NCI-H748 (cell line): Measurements from ENCODE around the gene LRCH2.
"Not testable (repeated sequence)": the region's sequence is repeated elsewhere in the genome, so short reads cannot be mapped to it uniquely, and the experiment has no call there.

ENCODE experiments used
- DNase-seq: peaks from one replicate; lab custom pipeline; 2025; ENCODE audit not compliant: unreplicated experiment; lab: John Stamatoyannopoulos, UW

LRCH2 gene, protein sequence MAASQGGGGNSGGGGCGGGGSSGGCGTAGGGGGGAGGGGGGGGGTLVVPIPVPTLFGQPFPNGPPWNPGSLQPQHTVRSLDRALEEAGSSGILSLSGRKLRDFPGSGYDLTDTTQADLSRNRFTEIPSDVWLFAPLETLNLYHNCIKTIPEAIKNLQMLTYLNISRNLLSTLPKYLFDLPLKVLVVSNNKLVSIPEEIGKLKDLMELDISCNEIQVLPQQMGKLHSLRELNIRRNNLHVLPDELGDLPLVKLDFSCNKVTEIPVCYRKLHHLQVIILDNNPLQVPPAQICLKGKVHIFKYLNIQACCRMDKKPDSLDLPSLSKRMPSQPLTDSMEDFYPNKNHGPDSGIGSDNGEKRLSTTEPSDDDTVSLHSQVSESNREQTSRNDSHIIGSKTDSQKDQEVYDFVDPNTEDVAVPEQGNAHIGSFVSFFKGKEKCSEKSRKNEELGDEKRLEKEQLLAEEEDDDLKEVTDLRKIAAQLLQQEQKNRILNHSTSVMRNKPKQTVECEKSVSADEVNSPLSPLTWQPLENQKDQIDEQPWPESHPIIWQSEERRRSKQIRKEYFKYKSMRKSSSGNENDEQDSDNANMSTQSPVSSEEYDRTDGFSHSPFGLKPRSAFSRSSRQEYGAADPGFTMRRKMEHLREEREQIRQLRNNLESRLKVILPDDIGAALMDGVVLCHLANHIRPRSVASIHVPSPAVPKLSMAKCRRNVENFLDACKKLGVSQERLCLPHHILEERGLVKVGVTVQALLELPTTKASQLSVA

DNA sequence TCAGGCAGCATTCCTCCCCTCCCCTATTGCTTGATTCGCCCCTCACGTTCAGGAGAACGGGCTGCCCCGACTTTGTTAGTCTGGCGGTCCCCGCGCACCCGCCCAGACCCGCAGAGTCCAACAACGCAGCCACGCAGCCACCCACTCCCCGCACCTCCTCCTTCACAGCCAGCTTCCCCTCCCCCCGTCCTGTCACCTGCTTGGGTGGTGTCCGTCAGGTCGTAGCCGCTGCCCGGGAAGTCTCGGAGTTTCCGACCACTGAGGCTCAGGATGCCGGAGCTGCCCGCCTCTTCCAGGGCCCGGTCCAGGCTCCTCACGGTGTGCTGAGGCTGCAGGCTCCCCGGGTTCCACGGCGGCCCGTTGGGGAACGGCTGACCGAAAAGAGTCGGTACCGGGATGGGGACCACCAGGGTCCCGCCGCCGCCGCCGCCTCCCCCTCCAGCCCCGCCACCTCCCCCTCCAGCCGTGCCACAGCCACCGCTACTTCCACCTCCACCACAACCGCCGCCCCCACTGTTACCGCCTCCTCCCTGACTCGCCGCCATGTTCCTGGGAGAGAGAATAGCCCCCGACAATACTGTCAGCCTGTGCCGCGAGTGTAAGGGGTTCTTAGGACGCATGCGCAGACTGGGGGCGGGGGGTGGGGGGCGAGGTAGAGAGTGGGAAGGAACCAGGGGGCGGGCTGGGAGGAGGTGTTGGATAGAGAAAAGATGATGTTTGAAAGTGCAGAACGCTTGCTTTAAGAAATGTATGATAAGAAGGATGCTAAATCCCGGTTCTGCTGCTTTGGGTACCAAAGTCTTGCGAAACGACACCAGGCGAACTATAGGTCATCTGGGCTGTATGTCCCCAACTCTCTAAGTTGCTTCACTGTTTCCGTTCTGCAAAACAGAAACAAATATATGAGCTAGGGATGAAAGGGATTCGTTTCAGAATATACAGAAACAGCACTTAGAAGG is at the start of gene LRCH2:
LRCH2 (minus strand) TSS at position 600 of the 959 bp plus-strand sequence; CDS start at position 545, 55 bp downstream.
- peak; percentile 66 for DNase-seq

DNA sequence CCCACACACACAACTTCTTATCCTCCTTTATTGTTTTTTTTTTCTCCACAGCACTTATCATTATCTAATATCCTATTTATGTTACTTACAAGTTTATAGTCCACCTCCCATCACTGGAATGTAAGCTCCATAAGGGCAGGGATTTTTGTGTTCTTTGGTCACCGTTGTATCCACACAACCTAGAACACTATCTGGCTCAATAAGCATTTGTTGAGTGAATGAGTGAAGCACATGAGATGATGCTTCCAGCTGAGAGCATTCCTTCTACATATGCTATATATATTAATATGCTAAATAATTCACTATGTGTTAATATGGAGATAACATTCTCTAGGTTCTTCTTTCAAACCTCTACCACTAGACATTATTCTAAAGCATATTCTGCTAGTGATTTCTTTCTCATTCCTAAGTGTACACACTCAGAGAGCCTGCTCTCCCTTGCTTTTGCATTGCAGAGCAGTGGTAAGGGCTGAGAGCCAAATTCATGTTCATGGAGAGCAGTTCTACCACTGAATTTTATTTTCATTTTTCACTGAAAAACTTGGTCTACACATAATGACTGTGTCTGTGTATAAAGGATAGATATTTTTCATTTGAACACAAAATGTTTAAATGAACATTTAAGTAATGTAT is 35.3 kb upstream of the LRCH2 start:
- no peak for DNase-seq

DNA sequence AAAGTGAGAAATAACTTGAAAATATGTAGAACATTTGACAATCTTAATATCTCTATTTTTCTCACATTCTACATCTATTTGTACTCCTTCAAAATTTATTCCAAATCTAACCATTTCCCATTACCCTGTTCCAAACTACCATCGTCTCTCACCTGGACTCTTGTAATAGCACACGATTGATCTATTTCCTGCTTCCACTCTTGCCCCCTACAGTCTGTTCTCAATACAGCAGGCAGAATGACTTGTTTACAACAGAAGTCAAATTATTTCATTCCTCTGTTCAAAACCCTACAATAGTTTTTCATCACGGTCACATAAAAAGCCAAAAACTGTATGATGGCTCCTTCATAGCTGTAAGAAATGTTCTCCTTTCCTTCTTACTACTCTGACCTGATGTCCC is 34.5 kb upstream of the LRCH2 start:
- DNase-seq = peak; percentile 22

DNA sequence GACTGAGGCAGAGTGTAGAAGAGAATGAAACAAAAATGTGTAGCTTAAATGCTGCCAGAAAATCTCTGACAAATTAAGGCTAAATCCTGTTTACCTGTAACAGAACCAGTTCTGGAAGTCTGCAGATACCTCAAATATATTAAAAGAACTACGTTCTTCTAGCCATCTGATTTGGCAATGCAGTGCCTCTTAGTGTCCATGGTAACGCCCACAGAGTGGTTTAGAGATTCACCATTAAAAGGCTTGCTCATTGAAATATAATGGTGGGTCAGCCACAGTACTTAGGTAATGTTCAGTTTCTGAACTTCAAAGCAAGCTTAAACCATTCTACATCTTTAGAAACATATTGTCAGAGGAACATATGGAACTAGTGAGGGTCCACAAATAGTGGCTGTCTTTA is 32.4 kb upstream of the LRCH2 start:
- DNase-seq = peak; percentile 28

DNA sequence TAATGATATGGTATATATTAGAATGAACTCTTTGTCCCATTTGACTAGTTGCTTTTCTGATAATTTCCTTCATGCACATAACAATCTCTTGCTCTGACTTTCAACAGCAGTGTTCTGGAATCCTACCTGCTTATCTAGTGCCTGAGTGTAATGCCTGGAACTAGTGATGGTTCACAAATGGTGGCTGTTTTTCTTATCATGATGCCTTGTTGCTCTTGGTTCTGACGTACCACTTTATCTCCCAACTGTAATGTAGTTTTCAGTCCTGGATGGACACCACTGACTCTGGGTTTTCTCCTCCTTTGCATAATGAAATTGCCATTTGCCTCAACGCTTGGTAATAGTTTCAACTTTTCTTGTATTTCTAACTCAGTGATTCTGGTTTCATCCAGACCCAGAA is 30.1 kb upstream of the LRCH2 start:
- no peak for DNase-seq

DNA sequence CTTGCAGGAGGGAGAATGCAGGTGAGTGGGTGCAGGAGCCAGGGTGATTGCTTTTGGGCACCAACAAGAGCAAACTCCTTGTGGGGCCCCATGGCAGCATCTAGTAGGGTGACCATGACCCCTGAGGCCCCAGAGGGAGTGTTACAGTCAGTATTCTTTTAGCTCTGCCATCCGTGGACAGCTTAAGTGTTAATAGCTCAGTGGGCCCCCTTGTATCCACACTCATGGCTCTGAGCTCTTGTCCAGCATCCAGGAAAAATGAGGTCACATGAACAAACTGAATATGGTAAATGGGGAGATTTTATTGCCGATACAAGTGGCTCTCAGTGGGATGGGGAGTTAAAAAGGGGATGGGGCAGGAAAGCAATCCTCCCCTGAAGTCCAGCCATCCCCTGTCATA is 27.3 kb upstream of the LRCH2 start:
- DNase-seq = no peak

DNA sequence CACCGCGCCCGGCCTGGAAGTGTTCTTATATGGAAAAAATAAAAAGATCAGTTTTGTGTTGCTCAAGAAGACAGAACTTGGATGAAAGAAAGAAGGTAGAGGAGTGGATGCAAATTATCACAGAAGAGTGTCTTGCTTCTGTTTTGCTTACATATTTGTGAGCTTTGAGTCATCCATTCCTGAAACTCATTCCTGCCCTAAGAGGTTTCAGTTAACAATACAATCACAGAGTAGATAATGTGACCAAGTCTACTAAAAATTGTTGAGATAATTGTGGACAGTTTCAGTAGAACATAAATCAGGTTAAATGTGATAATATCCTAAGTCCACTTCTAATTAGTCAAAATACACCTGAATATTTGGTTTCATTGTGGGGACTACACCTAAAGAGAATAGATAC is 26.4 kb upstream of the LRCH2 start:
- DNase-seq = no peak

DNA sequence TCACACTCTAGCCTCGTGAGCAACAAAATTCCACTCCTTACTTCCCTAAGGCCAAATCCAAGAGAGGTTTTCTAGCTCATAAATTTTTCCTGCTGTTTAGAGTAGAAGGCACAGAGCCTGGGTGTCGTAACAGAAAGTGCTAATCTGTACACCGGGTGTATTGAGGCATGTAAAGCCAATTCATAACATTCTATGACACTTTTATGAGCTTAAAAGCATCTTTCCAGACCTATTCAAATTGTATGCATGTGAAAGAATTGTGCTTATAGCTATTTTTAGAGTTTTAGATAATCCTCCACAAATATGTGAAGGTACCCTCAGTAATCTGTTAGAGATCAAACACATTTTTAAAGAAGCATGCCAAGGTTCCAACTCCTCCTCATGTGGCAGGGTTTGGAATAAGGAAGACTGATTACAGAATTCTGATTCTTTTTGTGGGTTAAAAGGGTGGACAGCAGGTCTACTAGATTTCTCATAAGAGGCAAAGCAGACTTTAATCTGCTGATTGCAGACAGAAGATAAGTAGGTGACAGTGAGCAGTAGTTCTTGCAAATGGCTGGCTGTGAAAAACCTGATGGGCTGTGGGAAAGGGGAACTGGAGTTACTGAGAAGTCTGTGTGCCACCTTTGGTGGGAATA is 25.5 kb upstream of the LRCH2 start:
- no peak for DNase-seq

DNA sequence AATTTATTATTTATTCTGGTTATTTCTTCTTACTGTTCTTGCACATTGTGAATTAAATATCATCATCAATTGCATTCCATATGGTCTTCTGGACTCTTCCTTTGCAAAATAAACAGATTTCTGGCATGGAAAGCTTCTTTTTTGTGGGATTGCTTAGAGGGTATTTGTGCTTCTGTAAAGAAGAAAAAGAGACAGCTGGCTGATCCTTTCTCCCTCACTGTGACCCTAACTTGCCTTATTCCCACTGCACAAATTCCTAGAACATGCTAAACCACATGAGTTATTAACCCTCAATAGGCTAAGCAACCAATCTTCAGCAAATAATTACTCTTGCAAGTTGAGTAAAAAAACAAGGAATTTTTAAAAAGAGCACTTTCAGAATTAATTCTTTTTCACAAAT is 23.8 kb upstream of the LRCH2 start:
- DNase-seq = no peak

DNA sequence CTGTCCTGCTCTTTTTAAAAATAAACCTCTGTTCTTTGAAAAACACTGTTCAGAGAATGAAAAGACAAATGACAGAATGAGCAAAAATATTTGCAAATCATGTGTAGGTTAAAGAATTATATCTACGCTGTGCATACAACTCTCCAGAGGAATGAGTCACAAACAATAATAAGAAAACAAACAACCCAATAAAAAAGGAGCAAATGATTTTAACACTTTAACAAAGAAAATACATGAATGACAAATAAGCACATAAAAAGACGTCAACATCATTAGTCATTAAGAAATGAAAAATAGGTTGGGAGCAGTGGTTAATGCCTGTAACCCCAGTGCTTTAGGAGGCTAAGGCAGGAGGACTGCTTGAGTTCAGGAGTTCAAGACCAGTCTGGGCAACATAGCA is 21.1 kb upstream of the LRCH2 start:
- no peak for DNase-seq

DNA sequence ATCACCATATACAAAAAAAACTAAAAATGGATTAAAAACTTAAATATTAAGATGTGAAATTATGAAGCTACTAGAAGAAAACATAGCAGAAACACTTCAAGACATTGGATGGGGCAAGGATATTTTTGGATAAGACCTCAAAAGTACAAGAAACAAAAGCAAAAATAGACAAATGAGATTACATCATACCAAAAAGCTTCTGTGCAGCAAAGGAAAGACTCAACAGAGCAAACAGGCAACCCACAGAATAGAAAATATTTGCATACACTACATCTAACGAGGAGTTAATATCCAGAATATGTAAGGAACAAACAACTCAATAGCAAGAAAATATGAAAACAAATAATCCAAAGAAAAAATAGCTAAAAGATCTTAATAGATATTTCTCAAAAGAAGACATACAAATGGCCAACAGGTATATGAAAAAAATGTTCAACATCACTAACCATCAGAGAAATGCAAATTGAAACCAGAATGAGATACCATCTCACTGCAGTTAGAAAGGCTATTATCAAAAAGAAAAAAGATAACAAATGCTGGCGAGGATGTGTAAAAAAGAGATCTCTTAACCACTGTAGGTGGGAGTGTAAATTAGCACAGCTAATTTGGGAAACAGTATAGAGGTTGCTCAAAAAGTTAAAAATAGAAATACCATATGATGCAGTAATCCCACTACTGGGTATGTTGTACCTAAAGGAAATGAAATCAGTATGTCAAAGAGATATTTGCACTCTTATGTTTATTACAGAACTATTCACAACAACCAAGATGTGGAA is 17.8 kb upstream of the LRCH2 start:
- no peak for DNase-seq

DNA sequence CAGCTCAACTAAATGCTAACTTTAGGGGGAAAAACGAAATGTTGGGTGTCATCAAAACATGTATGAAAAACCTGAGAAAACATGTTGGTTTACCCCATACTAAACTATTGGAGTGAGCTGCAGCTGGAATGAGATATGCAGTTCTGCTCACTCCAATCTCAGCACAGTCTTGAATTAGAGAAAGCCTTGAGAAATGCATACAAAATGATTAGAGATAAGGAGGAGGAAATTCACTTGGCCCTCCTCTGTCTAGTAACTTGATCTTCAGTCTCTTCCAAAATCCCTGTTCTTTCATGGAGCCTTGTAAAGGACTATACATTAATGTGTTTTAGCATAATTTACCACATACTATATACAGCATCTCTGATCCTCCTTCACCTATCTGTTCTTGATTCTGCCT is 3.2 kb upstream of the LRCH2 start:
- no peak for DNase-seq

DNA sequence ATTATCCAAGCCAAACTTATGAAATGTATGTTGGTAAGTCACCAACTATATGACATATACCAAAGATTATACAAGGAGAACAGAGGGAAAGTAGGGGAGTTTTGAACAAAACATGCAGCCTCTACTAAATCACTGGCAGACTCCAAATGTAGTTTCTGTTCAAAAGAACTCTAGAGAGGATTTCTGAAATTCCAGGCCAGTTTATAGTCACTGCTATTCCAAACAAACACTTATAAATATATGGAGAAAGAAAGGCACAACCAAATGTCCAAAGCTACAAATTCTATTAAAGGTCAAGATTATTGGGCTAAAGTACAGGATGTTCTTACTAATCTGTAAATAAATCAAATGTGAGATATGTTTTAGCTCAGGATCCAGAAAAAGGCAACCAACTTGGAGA is 2.7 kb upstream of the LRCH2 start:
- DNase-seq = no peak

DNA sequence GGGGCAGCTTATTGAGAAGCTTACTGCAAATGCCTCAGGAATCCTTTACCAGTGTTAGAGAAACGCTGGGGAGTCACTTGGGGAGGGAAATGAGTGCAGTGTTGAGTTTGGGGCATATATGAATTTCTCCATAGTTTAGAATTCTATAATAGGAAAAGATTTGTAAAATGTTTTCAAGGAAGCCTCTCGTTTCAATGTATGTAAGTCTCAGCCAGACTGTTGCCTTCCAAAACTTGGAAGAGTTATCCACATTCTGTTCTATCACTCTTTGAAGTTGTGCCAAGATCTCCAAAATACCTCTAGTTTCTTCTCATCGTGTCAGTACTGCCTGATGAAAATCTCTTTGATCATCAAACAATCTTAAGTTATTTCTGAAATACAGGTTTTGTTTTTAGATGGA is 565 bp upstream of the LRCH2 start:
- DNase-seq = no peak

DNA sequence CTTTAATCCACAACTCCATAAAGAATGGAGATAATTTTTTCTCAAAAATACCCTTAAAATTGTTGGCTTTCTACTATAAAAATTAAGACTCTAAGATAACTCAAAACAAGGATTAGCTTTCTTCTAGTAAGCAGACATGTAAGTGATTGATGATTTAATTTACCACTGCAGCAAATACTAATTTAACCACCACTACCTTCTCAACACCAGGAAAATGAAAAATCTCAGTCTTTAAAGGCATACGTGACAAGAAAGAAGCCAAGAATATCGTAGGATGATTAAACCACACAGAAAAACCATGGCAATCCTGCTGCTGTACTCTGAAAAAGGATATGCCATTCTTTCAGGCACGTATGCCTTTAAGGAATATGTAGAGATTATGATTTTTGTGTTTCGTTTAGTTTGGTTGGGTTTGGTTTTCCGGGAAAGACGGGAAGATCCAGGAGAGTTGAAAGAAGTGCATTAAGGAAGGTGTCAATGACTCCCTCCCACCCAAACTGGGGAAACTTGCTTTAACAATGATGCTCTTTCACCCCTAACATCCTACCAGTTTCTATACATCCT is 881 bp downstream of the LRCH2 start:
- DNase-seq = peak; percentile 6

DNA sequence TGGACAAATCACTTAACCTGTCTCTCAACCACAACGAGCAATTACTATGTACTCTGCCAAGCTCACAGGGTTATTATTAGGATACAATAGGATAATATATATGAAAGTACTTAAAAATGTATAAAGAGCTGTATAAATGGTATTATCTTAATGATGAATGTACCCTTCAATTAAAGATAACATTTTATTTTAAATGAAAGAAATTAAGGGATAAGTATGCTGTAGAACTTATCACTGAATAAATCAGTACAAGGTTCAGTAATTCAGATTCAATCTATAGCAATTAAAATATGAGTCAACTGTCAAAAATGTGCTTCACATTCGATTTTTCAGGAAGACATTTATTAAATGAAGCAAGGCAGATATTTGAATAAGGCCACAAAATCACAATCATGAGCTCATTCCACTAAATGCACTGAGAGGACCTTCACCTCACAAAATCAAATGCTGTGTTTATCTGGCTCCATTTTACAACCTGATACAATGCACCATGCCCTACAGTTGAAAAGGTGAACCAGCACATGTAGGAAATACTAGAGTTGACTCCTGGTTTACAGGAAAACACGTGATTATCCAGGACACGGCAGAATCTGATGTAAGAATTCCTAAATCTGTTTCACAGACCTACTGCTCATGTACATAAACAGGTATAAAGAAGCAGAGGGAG is 4.4 kb downstream of the LRCH2 start:
- DNase-seq = peak; percentile 19

DNA sequence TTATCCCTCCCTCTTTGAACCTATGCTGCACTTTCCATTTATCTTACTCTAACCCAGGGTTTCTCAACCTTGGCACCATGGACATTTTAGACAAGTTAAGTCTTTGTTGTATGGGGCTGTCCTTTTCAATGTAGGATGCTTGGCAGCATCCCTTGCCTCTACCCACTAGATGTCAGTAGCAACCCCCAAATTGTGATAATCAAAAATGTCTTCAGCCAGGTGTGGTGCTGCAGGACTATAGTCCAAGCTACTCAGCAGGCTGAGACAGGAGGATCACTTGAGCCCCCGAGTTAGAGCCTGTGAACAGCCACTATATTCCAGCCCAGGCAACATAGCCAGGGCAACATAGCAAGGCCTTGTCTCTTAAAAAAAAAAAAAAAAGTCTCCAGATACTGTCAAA is 7.0 kb downstream of the LRCH2 start:
- peak; percentile 55 for DNase-seq

DNA sequence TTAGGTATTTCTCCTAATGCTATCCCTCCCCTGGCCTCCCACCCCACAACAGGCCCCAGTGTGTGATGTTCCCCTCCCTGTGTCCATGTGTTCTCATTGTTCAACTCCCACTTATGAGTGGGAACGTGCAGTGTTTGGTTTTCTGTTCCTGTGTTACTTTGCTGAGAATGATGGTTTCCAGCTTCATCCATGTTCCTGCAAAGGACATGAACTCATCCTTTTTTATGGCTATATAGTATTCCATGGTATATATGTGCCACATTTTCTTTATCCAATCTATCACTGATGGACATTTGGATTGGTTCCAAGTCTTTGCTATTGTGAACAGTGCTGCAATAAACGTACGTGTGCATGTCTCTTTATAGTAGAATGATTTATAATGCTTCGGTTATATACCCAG is 16.6 kb downstream of the LRCH2 start:
- not testable (repeated sequence) for DNase-seq

DNA sequence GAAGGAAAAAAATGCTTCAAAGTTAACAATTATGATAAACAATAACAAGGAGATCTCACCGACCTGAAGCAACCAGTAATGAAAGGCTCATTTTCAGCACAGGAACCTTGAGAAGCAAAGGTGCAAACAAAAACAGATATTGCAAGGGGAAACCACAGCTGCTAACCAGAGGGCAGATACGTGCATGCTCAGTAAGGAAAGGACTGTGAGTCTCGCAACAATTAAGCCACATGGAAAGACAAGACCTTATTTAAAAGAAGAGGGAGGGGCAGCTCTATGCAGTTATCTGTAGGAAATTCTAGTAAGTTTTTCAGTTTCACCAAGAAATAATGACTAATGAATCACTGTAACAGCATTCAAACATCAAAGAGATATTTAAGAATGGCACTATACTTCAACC is 19.3 kb downstream of the LRCH2 start:
- DNase-seq = no peak
